Transverse colon (tissue), 4 donors: ENCODE results near the gene FKBP15. TPM values are rescaled to one million over a fixed set of nuclear protein-coding genes. Genes with fewer than 3 reads are reported as not detected.

ENCODE experiments used
- DNase-seq: peaks from one replicate; pipeline ENCODE4 v3.0.0-alpha.2; 2019
- H3K27ac ChIP-seq, 4 donors: fragments of 200-600 bp; sonication (generic); 2 replicates each; pipeline ENCODE4 v1.5.1; 2016 to 2018; ENCODE audit warnings: inconsistent platforms in 4 of 4
- H3K27me3 ChIP-seq: fragments of 200-600 bp; sonication (generic); 2 replicates; pipeline ENCODE4 v1.5.1; 2017; ENCODE audit warnings: inconsistent platforms
- H3K36me3 ChIP-seq, 4 donors: fragments of 200-600 bp; sonication (generic); 2 replicates each; pipeline ENCODE4 v1.5.1; 2017 to 2019; ENCODE audit warnings: inconsistent platforms in 4 of 4
- H3K4me1 ChIP-seq, 4 donors: fragments of 200-600 bp; sonication (generic); 2 replicates each; pipeline ENCODE4 v1.5.1; 2017 to 2020; ENCODE audit warnings: inconsistent platforms in 4 of 4
- H3K4me3 ChIP-seq, 4 donors: fragments of 200-600 bp; sonication (generic); 1 replicate in 1 of 4; 2 replicates in 3 of 4; pipeline versions ENCODE4 v1.5.1 to v1.6.1; 2017 to 2019; ENCODE audit warnings: inconsistent platforms in 4 of 4
- H3K9me3 ChIP-seq, 2 donors: fragments of 200-600 bp; sonication (generic); 2 replicates each; pipeline ENCODE4 v1.5.1; 2017 to 2019; ENCODE audit warnings: inconsistent platforms in 2 of 2
- EP300 ChIP-seq: sonication (generic); formaldehyde crosslinking; IDR thresholded peaks from one replicate; pipeline ENCODE4 v1.6.1; 2017; ENCODE audit warnings: antibody characterized with exemption, low read depth
- POLR2A ChIP-seq: fragments of 450-650 bp; IDR thresholded peaks from one replicate; pipeline ENCODE4 v1.6.1; 2016; ENCODE audit warnings: antibody characterized with exemption, mild to moderate bottlenecking, moderate library complexity
- POLR2AphosphoS5 ChIP-seq, 3 donors: sonication (generic); formaldehyde crosslinking; IDR thresholded peaks; one replicate each; pipeline ENCODE4 v1.6.1; 2016; ENCODE audit warnings: antibody characterized with exemption in 3 of 3
- WGBS, 2 donors: methylation state at CpG; one replicate each; pipeline ENCODE4 v1.1.5; 2018; ENCODE audit warnings: low coverage in 1 of 2; 5-methylcytosine and 5-hydroxymethylcytosine counted together
- in situ Hi-C, 4 donors: fragments of 200-750 bp; cut with MboI; loops; one replicate each; pipeline versions ENCODE4 v1.15.0 to v1.15.1; 2017; ENCODE audit warnings: low sequenced_read_pairs in 3 of 4, low pct_ligation_motif_present in 1 of 4, low pct_unique_long_range_greater_than_20kb in 1 of 4
- intact Hi-C: fragments of 100-400 bp; cut with DNase I; formaldehyde crosslinking; loops from one replicate; pipeline ENCODE4 v1.15.1; 2023; ENCODE audit warnings: low total_unique reads
- total RNA-seq, 4 donors: library from RNA; depleted of rRNA; stranded (reverse); fragments of >200 nt; gene quantifications; one replicate each; pipeline ENCODE4 v1.1.0, GENCODE V29; 2016
- TF ChIP-seq, protein P1 (sequence below), 5 experiments: fragments of 200-600 bp in 3 of 5; fragments of 450-650 bp in 2 of 5; sonication (generic) in 3 of 5; IDR thresholded peaks; 1 replicate in 2 of 5; 2 replicates in 3 of 5; pipeline ENCODE4 v1.5.1; 2016 to 2017; ENCODE audit warnings: antibody characterized with exemption in 5 of 5, inconsistent platforms in 3 of 5, mild to moderate bottlenecking in 2 of 5, moderate library complexity in 1 of 5

FKBP15 gene
- total RNA-seq, 4 donors from 2014 or later = 21.4 to 33.8 (median 23.3) TPM

DNA sequence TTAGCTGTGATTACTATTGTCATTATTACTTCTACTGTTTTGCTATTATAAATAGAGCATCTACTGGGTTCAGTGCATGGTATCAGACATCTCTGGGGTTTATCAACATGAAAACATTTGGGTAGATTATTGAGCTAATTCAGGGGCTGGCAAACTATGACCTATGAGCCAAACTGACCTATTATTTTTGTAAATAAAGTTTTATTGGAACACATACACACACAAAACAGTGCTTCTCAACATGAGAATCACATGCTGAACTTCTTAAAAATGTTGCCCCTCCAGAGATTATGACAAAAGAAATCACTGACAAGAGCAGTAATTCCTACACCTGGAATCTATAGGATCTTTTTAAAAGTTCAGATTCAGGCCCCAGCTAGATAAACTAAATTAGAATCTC is 39.9 kb downstream of the FKBP15 start:
- intact Hi-C loops = no loop called here
- no peak for DNase-seq
- H3K4me1 ChIP-seq = no peaks in the 10 kb centered on the region
- no peaks in the 10 kb centered on the region for H3K27me3 ChIP-seq
- peaks cover 0 to 89% (median 43%) of the 10 kb centered on the region in 4 donors for H3K36me3 ChIP-seq
- in situ Hi-C loops = no loop called here
- TF ChIP-seq EP300 (no peak), POLR2AphosphoS5 (IDR thresholded peaks at IDR 0.05) (no peak), POLR2A (no peak)
- TF ChIP-seq, protein P1, sequence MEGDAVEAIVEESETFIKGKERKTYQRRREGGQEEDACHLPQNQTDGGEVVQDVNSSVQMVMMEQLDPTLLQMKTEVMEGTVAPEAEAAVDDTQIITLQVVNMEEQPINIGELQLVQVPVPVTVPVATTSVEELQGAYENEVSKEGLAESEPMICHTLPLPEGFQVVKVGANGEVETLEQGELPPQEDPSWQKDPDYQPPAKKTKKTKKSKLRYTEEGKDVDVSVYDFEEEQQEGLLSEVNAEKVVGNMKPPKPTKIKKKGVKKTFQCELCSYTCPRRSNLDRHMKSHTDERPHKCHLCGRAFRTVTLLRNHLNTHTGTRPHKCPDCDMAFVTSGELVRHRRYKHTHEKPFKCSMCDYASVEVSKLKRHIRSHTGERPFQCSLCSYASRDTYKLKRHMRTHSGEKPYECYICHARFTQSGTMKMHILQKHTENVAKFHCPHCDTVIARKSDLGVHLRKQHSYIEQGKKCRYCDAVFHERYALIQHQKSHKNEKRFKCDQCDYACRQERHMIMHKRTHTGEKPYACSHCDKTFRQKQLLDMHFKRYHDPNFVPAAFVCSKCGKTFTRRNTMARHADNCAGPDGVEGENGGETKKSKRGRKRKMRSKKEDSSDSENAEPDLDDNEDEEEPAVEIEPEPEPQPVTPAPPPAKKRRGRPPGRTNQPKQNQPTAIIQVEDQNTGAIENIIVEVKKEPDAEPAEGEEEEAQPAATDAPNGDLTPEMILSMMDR (IDR thresholded peaks at IDR 0.05) = no peak
- no peak overlapping the region for H3K27ac ChIP-seq
- H3K4me3 ChIP-seq = no peak overlapping the region
- no peaks in the 10 kb centered on the region for H3K9me3 ChIP-seq

DNA sequence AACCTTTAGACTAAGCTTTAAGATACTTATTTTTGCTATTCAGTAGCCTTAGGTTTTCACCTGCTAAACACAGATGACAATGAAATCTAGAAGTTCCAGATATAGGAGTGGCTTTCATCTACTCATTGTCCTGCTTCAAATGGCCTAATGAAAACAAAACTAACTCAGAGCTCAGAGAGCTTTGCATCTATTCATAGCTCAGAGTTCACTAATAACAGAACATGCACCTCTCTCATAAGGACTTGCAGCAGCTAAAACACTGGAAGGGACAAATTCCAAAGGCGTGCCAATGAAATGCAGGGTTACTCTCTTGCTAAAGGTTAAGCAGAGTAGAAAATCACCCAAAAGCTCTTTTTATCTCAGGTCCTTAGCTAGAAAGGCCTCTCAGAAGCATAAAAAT is 41.2 kb downstream of the FKBP15 start:
- intact Hi-C loops = no loop called here
- in situ Hi-C loops = no loop called here
- 63 to 88% methylated on average over 1 of the region's 1 CpG for WGBS, 2 donors
- DNase-seq = no peak
- TF ChIP-seq EP300 (no peak), POLR2A (no peak), POLR2AphosphoS5 (IDR thresholded peaks at IDR 0.05) (no peak)
- TF ChIP-seq, protein P1 (IDR thresholded peaks at IDR 0.05) = no peak
- H3K4me3 ChIP-seq = no peak overlapping the region
- H3K36me3 ChIP-seq = peaks cover 0 to 85% (median 37%) of the 10 kb centered on the region in 4 donors
- no peaks in the 10 kb centered on the region for H3K4me1 ChIP-seq
- H3K9me3 ChIP-seq = no peaks in the 10 kb centered on the region
- H3K27ac ChIP-seq = no peak overlapping the region
- no peaks in the 10 kb centered on the region for H3K27me3 ChIP-seq

DNA sequence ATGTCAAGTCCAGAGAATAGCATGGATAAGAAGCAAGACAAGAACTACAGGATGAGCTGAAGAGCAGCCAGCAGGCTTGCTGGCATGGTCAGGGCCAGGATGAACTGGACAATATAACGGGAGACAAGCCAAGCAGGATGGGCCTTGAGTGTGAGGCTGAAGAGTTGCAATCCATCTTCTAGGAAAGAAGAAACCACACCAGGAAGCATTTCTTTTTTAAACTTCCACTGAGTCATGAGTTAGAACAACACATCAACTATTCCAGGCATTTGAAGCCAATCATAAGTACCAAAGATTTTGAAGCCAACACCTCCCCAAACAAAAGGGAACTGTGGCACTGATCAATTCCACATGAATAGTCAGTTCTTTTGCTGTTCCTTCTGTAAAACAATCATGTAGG is 43.0 kb downstream of the FKBP15 start:
- no peaks in the 10 kb centered on the region for H3K9me3 ChIP-seq
- H3K4me1 ChIP-seq = no peaks in the 10 kb centered on the region
- H3K36me3 ChIP-seq = peaks cover 0 to 83% (median 33%) of the 10 kb centered on the region in 4 donors
- no peaks in the 10 kb centered on the region for H3K27me3 ChIP-seq
- WGBS, 2 donors = 67% methylated on average over 1 of the region's 1 CpG; no CpG with 5 or more reads in 1 of the 2 donors
- no peak for TF ChIP-seq POLR2A
- TF ChIP-seq POLR2AphosphoS5 (IDR thresholded peaks at IDR 0.05) = no peak
- no peak for TF ChIP-seq EP300
- TF ChIP-seq, protein P1 (IDR thresholded peaks at IDR 0.05) = no peak
- H3K27ac ChIP-seq = no peak overlapping the region
- intact Hi-C loops (no loop called here), in situ Hi-C loops (no loop called here)
- no peak overlapping the region for H3K4me3 ChIP-seq
- DNase-seq = no peak

DNA sequence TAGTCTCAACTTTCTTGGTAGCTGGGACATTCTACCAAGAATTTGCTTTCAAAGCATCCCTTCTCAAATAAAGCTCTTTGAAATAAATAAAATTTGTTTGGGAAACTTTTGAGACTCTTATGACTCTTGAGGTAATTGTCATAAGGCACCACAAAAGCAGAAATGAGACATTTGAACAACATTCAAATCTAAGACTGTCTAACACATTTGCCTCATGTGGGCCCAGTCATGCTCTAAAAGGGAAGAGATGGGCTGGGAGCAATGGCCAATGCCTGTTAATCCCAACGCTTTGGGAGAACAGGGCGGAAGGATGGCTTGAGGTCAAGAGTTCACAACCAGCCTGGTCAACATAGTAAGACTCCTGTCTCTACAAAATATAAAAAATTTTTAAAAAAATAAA is 43.8 kb downstream of the FKBP15 start:
- intact Hi-C loops = no loop called here
- H3K36me3 ChIP-seq = peaks cover 0 to 83% (median 33%) of the 10 kb centered on the region in 4 donors
- no peak overlapping the region for H3K4me3 ChIP-seq
- no peaks in the 10 kb centered on the region for H3K4me1 ChIP-seq
- H3K9me3 ChIP-seq = no peaks in the 10 kb centered on the region
- 94% methylated on average over 2 of the region's 2 CpGs; no CpG with 5 or more reads in 1 of the 2 donors for WGBS, 2 donors
- H3K27ac ChIP-seq = no peak overlapping the region
- TF ChIP-seq POLR2A (no peak), EP300 (no peak), POLR2AphosphoS5 (IDR thresholded peaks at IDR 0.05) (no peak)
- TF ChIP-seq, protein P1 (IDR thresholded peaks at IDR 0.05) = no peak
- DNase-seq = no peak
- in situ Hi-C loops = no loop called here
- H3K27me3 ChIP-seq = no peaks in the 10 kb centered on the region
